HCT116 (cell line): ENCODE results near the gene HORMAD2. TPM values are rescaled to one million over a fixed set of nuclear protein-coding genes. Genes with fewer than 3 reads are reported as not detected.
A peak's percentile ranks its signal among the peaks of the same experiment; 100 is the strongest.

Experiments used
- ATAC-seq: fragments of 200-7000 bp; cut with Tn5 transposase; 2 replicates; pipeline ENCODE4 v1.9.1; 2020; ENCODE audit warnings: mild to moderate bottlenecking, moderate library complexity
- BruUV-seq: library from RNA; stranded (reverse); fragments of 400-500 nt; replicated peaks from 2 replicates; lab custom pipeline; 2021; lab: Mats Ljungman, UMichigan
- CTCF ChIA-PET: fragments of 300-600 bp; sonication (Branson Sonifier 250); formaldehyde crosslinking; loops from one replicate; lab custom pipeline; 2021; ENCODE audit warnings: antibody characterized with exemption; lab: Charles Lee
- POLR2A ChIA-PET: fragments of 300-600, 350-600 bp; sonication (Branson Sonifier 250); formaldehyde crosslinking; loops from one replicate; lab custom pipeline; 2021; ENCODE audit warnings: antibody characterized with exemption; lab: Charles Lee
- RAD21 ChIA-PET, 2 experiments: fragments of 300-600 bp; sonication (Branson Sonifier 250); formaldehyde crosslinking; loops; one replicate each; lab custom pipeline; 2023; ENCODE audit warnings: low total read pairs in 2 of 2; ENCODE audit not compliant: uncharacterized antibody in 2 of 2, unreplicated experiment in 2 of 2, low non-redundant PET in 1 of 2; lab: Charles Lee
- DNase-seq: peaks from one replicate; pipeline ENCODE4 v3.0.0-alpha.2; 2010; ENCODE audit warnings: low read depth, low spot score
- H2AFZ ChIP-seq: fragments of 200-600 bp; shearing (Covaris generic), sonication (generic); 2 replicates; pipeline ENCODE4 v1.6.1; 2017; ENCODE audit warnings: low read depth, mixed run types, mixed read lengths, antibody characterized with exemption, low read length; ENCODE audit not compliant: poor library complexity, severe bottlenecking
- H3K27ac ChIP-seq: 2 replicates; pipeline ENCODE4 v1.5.1; 2012; ENCODE audit warnings: low read depth, low read length
- H3K27me3 ChIP-seq: fragments of 200-600 bp; sonication (generic); 2 replicates; pipeline ENCODE4 v1.6.1; 2016; ENCODE audit warnings: mixed run types, low read length, mixed read lengths; ENCODE audit not compliant: insufficient read depth
- H3K36me3 ChIP-seq, 2 experiments: fragments of 200-500 bp in 1 of 2; fragments of 200-600 bp in 1 of 2; sonication (Bioruptor generic) in 1 of 2; sonication (generic) in 1 of 2; 2 replicates each; pipeline versions ENCODE4 v1.5.1 to v1.6.1; 2014 to 2016; ENCODE audit warnings: low read length in 2 of 2, inconsistent platforms in 1 of 2, mixed read lengths in 1 of 2, mixed run types in 1 of 2; ENCODE audit not compliant: insufficient read depth in 2 of 2, control insufficient read depth in 1 of 2
- H3K4me1 ChIP-seq, 2 experiments: fragments of 200-600 bp in 1 of 2; sonication (generic) in 1 of 2; 2 replicates each; pipeline versions ENCODE4 v1.5.1 to v1.6.1; 2012 to 2017; ENCODE audit warnings: low read length in 2 of 2, inconsistent platforms in 1 of 2, mild to moderate bottlenecking in 1 of 2, mixed read lengths in 1 of 2, mixed run types in 1 of 2, moderate library complexity in 1 of 2; ENCODE audit not compliant: insufficient read depth in 2 of 2, control insufficient read depth in 1 of 2
- H3K4me2 ChIP-seq: fragments of 200-600 bp; sonication (generic); 2 replicates; pipeline ENCODE4 v1.6.1; 2017; ENCODE audit warnings: mixed run types, low read length, mixed read lengths
- H3K4me3 ChIP-seq, 2 experiments: fragments of 200-600 bp in 1 of 2; sonication (generic) in 1 of 2; replicated peaks in 1 of 2; 2 replicates each; pipeline ENCODE4 v1.5.1; 2011 to 2016; ENCODE audit warnings: low read length in 2 of 2, control low read depth in 1 of 2, low read depth in 1 of 2, mild to moderate bottlenecking in 1 of 2, mixed read lengths in 1 of 2, mixed run types in 1 of 2
- H3K79me2 ChIP-seq: fragments of 200-600 bp; sonication (generic); 2 replicates; pipeline ENCODE4 v1.6.1; 2017; ENCODE audit warnings: mild to moderate bottlenecking, mixed run types, low read length, moderate library complexity, mixed read lengths; ENCODE audit not compliant: insufficient read depth
- H3K9ac ChIP-seq: fragments of 200-600 bp; sonication (generic); 2 replicates; pipeline ENCODE4 v1.6.1; 2016; ENCODE audit warnings: low read length, mixed read lengths
- H3K9me2 ChIP-seq: fragments of 200-600 bp; sonication (generic), shearing (Covaris generic); 2 replicates; pipeline ENCODE4 v1.6.1; 2017; ENCODE audit warnings: mixed run types, mild to moderate bottlenecking, moderate library complexity; ENCODE audit not compliant: insufficient read depth
- H3K9me3 ChIP-seq, 2 experiments: fragments of 200-500 bp in 1 of 2; fragments of 200-600 bp in 1 of 2; sonication (Bioruptor generic) in 1 of 2; sonication (generic) in 1 of 2; 2 replicates each; pipeline ENCODE4 v1.6.1; 2014 to 2017; ENCODE audit warnings: low read length in 2 of 2, mixed read lengths in 2 of 2, inconsistent platforms in 1 of 2, low read depth in 1 of 2, mild to moderate bottlenecking in 1 of 2, mixed run types in 1 of 2, moderate library complexity in 1 of 2; ENCODE audit not compliant: control insufficient read depth in 1 of 2, insufficient read depth in 1 of 2
- H4K20me1 ChIP-seq: fragments of 200-600 bp; sonication (generic), shearing (Covaris generic); 2 replicates; pipeline ENCODE4 v1.6.1; 2017; ENCODE audit warnings: mixed run types, mild to moderate bottlenecking, moderate library complexity; ENCODE audit not compliant: insufficient read depth
- CBX3 ChIP-seq: IDR thresholded peaks from 2 replicates; pipeline ENCODE4 v1.6.1; 2012; ENCODE audit warnings: low read depth
- CEBPB ChIP-seq: IDR thresholded peaks from 2 replicates; pipeline ENCODE4 v1.6.1; 2012; ENCODE audit warnings: low read depth
- EGR1 ChIP-seq: IDR thresholded peaks from 2 replicates; pipeline ENCODE4 v1.6.1; 2012; ENCODE audit warnings: low read depth
- ELF1 ChIP-seq: IDR thresholded peaks from 2 replicates; pipeline ENCODE4 v1.6.1; 2012; ENCODE audit warnings: low read depth, borderline replicate concordance
- EZH2 ChIP-seq: fragments of 200-600 bp; sonication (generic); IDR thresholded peaks from 2 replicates; pipeline ENCODE4 v1.6.1; 2017; ENCODE audit warnings: antibody characterized with exemption, mixed run types
- EZH2phosphoT487 ChIP-seq: fragments of 200-600 bp; IDR thresholded peaks from 2 replicates; pipeline ENCODE4 v1.6.1; 2018; ENCODE audit warnings: antibody characterized with exemption, borderline replicate concordance
- FOSL1 ChIP-seq: IDR thresholded peaks from 2 replicates; pipeline ENCODE4 v1.6.1; 2012; ENCODE audit warnings: low read depth
- JUND ChIP-seq: IDR thresholded peaks from 2 replicates; pipeline ENCODE4 v1.6.1; 2012
- POLR2A ChIP-seq: IDR thresholded peaks from 2 replicates; pipeline ENCODE4 v1.7.0; 2011; ENCODE audit warnings: borderline replicate concordance; ENCODE audit not compliant: insufficient read depth, insufficient read length; ENCODE audit errors: extremely low read depth
- POLR2AphosphoS5 ChIP-seq: IDR thresholded peaks from 2 replicates; pipeline ENCODE4 v1.6.1; 2011; ENCODE audit warnings: mild to moderate bottlenecking, low read depth, low read length, moderate library complexity
- RAD21 ChIP-seq: IDR thresholded peaks from 2 replicates; pipeline ENCODE4 v1.6.1; 2012; ENCODE audit warnings: low read depth, mild to moderate bottlenecking
- SIN3A ChIP-seq: IDR thresholded peaks from 2 replicates; pipeline ENCODE4 v1.6.1; 2012; ENCODE audit warnings: low read depth
- SRF ChIP-seq: IDR thresholded peaks from 2 replicates; pipeline ENCODE4 v1.6.1; 2012; ENCODE audit warnings: low read depth
- TCF7L2 ChIP-seq: IDR thresholded peaks from 2 replicates; pipeline ENCODE4 v1.7.0; 2011; ENCODE audit warnings: borderline replicate concordance, inconsistent platforms; ENCODE audit not compliant: insufficient read depth, insufficient read length; ENCODE audit errors: extremely low read depth
- YY1 ChIP-seq: IDR thresholded peaks from 2 replicates; pipeline ENCODE4 v1.6.1; 2011; ENCODE audit warnings: low read length, low read depth, moderate library complexity, mild to moderate bottlenecking; ENCODE audit not compliant: insufficient replicate concordance; ENCODE audit errors: extremely low read depth
- ZFX ChIP-seq: fragments of 450-650 bp; IDR thresholded peaks from 2 replicates; pipeline ENCODE4 v1.6.1; 2017
- ZNF274 ChIP-seq: fragments of 200-500 bp; sonication (Bioruptor generic); IDR thresholded peaks from 2 replicates; pipeline ENCODE4 v1.6.1; 2014; ENCODE audit warnings: mild to moderate bottlenecking, low read depth, low read length, inconsistent platforms
- intact Hi-C: fragments of 100-400 bp; cut with micrococcal nuclease; formaldehyde crosslinking; loops from 2 replicates; pipeline ENCODE4 v1.10.0; 2022
- total RNA-seq: library from RNA; stranded (reverse); gene quantifications from one replicate; pipeline ENCODE4 v1.2.1, GENCODE V29; 2021; ENCODE audit not compliant: unreplicated experiment
- TF ChIP-seq, protein P1 (sequence below): IDR thresholded peaks from 2 replicates; pipeline ENCODE4 v1.6.1; 2012
- TF ChIP-seq, protein P2 (sequence below): IDR thresholded peaks from 2 replicates; pipeline ENCODE4 v1.6.1; 2012; ENCODE audit warnings: low read depth
- TF ChIP-seq, protein P3 (sequence below), 3 experiments: fragments of 200-600 bp in 1 of 3; sonication (generic) in 1 of 3; IDR thresholded peaks in 2 of 3; conservative IDR thresholded peaks in 1 of 3; 2 replicates each; pipeline ENCODE4 v1.5.1; 2012 to 2017; ENCODE audit warnings: low read depth in 2 of 3, low read length in 2 of 3, antibody characterized with exemption in 1 of 3, borderline replicate concordance in 1 of 3, control low read depth in 1 of 3, mild to moderate bottlenecking in 1 of 3, mixed read lengths in 1 of 3, mixed run types in 1 of 3, moderate library complexity in 1 of 3; ENCODE audit not compliant: insufficient read depth in 1 of 3
- TF ChIP-seq, protein P4 (sequence below): IDR thresholded peaks from 2 replicates; pipeline ENCODE4 v1.6.1; 2011; ENCODE audit warnings: mild to moderate bottlenecking, low read length, moderate library complexity; ENCODE audit not compliant: insufficient replicate concordance; ENCODE audit errors: extremely low read depth
- TF ChIP-seq, protein P5 (sequence below): IDR thresholded peaks from 2 replicates; pipeline ENCODE4 v1.6.1; 2012

The HORMAD2 gene
- total RNA-seq, 1 experiment from 2014 or later = not detected

DNA sequence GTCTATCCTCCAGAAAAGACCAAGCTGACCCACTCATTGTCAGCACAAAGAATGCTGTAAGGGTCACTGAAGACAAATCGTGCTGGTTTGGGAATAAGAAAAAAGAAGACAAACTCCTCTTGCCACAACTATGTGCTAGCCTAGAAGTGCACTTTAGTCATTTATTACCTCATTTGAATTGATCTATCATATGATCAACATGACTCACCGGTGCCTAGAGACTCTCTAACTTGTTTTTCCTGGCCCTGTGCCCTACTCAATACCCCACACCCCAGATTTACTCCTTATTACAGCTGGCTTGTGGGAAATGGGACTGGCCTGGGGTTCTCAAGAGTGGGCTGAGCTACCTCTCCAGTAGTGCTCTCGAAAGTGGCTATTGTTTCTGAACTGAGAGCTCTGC, 35.9 kb upstream of the HORMAD2 start:
- ChIA-PET RAD21 (no interaction called here), CTCF (no interaction called here), POLR2A (no interaction called here)
- H3K36me3 ChIP-seq = no peaks in the 10 kb centered on the region
- no peaks in the 10 kb centered on the region for H4K20me1 ChIP-seq
- H3K27ac ChIP-seq = no peak overlapping the region
- no peaks in the 10 kb centered on the region for H3K79me2 ChIP-seq
- ATAC-seq (peak; percentile 80), DNase-seq (peak; percentile 37)
- no peaks in the 10 kb centered on the region for H3K9me3 ChIP-seq
- no peak overlapping the region for H3K9ac ChIP-seq
- H3K9me2 ChIP-seq = no peaks in the 10 kb centered on the region
- no TSS peak for BruUV-seq
- intact Hi-C loops = no loop called here
- H3K4me3 ChIP-seq = no peak overlapping the region; a peak in 1 of 4 replicates
- H2AFZ ChIP-seq = no peak overlapping the region
- H3K4me1 ChIP-seq = peaks cover 21 to 27% of the 10 kb centered on the region in 2 experiments
- no peaks in the 10 kb centered on the region for H3K27me3 ChIP-seq
- H3K4me2 ChIP-seq = peak overlapping the region; percentile 57
- no peak for TF ChIP-seq EZH2
- TF ChIP-seq, protein P1, sequence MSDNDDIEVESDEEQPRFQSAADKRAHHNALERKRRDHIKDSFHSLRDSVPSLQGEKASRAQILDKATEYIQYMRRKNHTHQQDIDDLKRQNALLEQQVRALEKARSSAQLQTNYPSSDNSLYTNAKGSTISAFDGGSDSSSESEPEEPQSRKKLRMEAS = no peak
- TF ChIP-seq POLR2A = no peak
- TF ChIP-seq SIN3A = no peak
- TF ChIP-seq POLR2AphosphoS5 = 0 out of 2 replicates have a peak, but pooled peaks have one; percentile 11
- peak; percentile 71 for TF ChIP-seq FOSL1
- TF ChIP-seq YY1 = no peak
- TF ChIP-seq RAD21 = no peak
- TF ChIP-seq TCF7L2 = no peak
- TF ChIP-seq EGR1 = no peak
- TF ChIP-seq, protein P2, sequence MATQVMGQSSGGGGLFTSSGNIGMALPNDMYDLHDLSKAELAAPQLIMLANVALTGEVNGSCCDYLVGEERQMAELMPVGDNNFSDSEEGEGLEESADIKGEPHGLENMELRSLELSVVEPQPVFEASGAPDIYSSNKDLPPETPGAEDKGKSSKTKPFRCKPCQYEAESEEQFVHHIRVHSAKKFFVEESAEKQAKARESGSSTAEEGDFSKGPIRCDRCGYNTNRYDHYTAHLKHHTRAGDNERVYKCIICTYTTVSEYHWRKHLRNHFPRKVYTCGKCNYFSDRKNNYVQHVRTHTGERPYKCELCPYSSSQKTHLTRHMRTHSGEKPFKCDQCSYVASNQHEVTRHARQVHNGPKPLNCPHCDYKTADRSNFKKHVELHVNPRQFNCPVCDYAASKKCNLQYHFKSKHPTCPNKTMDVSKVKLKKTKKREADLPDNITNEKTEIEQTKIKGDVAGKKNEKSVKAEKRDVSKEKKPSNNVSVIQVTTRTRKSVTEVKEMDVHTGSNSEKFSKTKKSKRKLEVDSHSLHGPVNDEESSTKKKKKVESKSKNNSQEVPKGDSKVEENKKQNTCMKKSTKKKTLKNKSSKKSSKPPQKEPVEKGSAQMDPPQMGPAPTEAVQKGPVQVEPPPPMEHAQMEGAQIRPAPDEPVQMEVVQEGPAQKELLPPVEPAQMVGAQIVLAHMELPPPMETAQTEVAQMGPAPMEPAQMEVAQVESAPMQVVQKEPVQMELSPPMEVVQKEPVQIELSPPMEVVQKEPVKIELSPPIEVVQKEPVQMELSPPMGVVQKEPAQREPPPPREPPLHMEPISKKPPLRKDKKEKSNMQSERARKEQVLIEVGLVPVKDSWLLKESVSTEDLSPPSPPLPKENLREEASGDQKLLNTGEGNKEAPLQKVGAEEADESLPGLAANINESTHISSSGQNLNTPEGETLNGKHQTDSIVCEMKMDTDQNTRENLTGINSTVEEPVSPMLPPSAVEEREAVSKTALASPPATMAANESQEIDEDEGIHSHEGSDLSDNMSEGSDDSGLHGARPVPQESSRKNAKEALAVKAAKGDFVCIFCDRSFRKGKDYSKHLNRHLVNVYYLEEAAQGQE = no peak
- TF ChIP-seq, protein P3, sequence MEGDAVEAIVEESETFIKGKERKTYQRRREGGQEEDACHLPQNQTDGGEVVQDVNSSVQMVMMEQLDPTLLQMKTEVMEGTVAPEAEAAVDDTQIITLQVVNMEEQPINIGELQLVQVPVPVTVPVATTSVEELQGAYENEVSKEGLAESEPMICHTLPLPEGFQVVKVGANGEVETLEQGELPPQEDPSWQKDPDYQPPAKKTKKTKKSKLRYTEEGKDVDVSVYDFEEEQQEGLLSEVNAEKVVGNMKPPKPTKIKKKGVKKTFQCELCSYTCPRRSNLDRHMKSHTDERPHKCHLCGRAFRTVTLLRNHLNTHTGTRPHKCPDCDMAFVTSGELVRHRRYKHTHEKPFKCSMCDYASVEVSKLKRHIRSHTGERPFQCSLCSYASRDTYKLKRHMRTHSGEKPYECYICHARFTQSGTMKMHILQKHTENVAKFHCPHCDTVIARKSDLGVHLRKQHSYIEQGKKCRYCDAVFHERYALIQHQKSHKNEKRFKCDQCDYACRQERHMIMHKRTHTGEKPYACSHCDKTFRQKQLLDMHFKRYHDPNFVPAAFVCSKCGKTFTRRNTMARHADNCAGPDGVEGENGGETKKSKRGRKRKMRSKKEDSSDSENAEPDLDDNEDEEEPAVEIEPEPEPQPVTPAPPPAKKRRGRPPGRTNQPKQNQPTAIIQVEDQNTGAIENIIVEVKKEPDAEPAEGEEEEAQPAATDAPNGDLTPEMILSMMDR (IDR thresholded peaks at IDR 0.05 in 2 of 3, conservative IDR thresholded peaks at IDR 0.05 in 1 of 3; ENCODE audit: borderline replicate concordance in 1 of 3, insufficient read depth in 1 of 3, low read depth in 2 of 3, low read length in 2 of 3) = no peak
- peak; percentile 28; the same call in 1 of the 2 replicates for TF ChIP-seq CEBPB
- no peak for TF ChIP-seq ZFX
- no peak for TF ChIP-seq SRF
- no peak for TF ChIP-seq ELF1
- TF ChIP-seq, protein P4, sequence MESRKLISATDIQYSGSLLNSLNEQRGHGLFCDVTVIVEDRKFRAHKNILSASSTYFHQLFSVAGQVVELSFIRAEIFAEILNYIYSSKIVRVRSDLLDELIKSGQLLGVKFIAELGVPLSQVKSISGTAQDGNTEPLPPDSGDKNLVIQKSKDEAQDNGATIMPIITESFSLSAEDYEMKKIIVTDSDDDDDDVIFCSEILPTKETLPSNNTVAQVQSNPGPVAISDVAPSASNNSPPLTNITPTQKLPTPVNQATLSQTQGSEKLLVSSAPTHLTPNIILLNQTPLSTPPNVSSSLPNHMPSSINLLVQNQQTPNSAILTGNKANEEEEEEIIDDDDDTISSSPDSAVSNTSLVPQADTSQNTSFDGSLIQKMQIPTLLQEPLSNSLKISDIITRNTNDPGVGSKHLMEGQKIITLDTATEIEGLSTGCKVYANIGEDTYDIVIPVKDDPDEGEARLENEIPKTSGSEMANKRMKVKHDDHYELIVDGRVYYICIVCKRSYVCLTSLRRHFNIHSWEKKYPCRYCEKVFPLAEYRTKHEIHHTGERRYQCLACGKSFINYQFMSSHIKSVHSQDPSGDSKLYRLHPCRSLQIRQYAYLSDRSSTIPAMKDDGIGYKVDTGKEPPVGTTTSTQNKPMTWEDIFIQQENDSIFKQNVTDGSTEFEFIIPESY = no peak
- TF ChIP-seq ZNF274 = no peak
- TF ChIP-seq EZH2phosphoT487 = no peak
- TF ChIP-seq, protein P5, sequence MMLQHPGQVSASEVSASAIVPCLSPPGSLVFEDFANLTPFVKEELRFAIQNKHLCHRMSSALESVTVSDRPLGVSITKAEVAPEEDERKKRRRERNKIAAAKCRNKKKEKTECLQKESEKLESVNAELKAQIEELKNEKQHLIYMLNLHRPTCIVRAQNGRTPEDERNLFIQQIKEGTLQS = no peak
- peak; percentile 72 for TF ChIP-seq JUND
- TF ChIP-seq CBX3 = no peak
